Transverse colon (tissue), 4 donors: ENCODE results near the gene ZFAND3.

Source experiments
- CTCF ChIP-seq, 5 experiments: fragments of 200-600 bp in 3 of 5; fragments of 450-650 bp in 2 of 5; sonication (generic) in 3 of 5; IDR thresholded peaks; 1 replicate in 2 of 5; 2 replicates in 3 of 5; pipeline ENCODE4 v1.5.1; 2016 to 2017; ENCODE audit warnings: antibody characterized with exemption in 5 of 5, inconsistent platforms in 3 of 5, mild to moderate bottlenecking in 2 of 5, moderate library complexity in 1 of 5
- EP300 ChIP-seq: sonication (generic); formaldehyde crosslinking; IDR thresholded peaks from one replicate; pipeline ENCODE4 v1.6.1; 2017; ENCODE audit warnings: antibody characterized with exemption, low read depth
- POLR2A ChIP-seq: fragments of 450-650 bp; IDR thresholded peaks from one replicate; pipeline ENCODE4 v1.6.1; 2016; ENCODE audit warnings: antibody characterized with exemption, mild to moderate bottlenecking, moderate library complexity
- POLR2AphosphoS5 ChIP-seq, 3 donors: sonication (generic); formaldehyde crosslinking; IDR thresholded peaks; one replicate each; pipeline ENCODE4 v1.6.1; 2016; ENCODE audit warnings: antibody characterized with exemption in 3 of 3

GRCh38 chr6:38114976-38115625 is 295.6 kb downstream of the ZFAND3 start:
- TF ChIP-seq CTCF (IDR thresholded peaks at IDR 0.05) (no peak), POLR2A (no peak), POLR2AphosphoS5 (IDR thresholded peaks at IDR 0.05) (no peak), EP300 (no peak)
